T-helper 22 cell (primary cell): ENCODE data around the gene ABL2.
"Not testable (repeated sequence)": the region's sequence is repeated elsewhere in the genome, so short reads cannot be mapped to it uniquely, and the experiment has no call there.

Experiments used
- DNase-seq: peaks from one replicate; pipeline ENCODE4 v3.0.0-alpha.2; 2020; ENCODE audit warnings: low read depth

Gene ABL2

DNA sequence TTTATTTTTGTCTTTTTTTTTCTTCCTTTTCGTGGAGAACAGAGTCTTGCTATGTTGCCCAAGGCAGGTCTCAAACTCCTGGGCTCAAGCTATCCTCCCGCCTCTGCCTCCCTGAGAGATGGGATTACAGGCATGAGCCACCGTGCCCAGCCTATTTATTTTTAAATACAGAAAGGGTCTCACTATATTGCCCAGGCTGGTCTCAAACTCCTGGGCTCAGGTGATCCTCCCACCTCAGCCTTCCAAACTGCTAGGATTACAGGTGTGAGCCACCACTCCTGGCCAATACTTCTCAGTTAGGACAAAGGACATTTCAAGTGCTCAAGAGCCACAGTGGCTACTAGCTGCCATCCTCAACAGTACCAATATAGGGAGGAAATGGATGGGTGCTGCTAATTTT, 16.2 kb downstream of the ABL2 start:
- not testable (repeated sequence) for DNase-seq

DNA sequence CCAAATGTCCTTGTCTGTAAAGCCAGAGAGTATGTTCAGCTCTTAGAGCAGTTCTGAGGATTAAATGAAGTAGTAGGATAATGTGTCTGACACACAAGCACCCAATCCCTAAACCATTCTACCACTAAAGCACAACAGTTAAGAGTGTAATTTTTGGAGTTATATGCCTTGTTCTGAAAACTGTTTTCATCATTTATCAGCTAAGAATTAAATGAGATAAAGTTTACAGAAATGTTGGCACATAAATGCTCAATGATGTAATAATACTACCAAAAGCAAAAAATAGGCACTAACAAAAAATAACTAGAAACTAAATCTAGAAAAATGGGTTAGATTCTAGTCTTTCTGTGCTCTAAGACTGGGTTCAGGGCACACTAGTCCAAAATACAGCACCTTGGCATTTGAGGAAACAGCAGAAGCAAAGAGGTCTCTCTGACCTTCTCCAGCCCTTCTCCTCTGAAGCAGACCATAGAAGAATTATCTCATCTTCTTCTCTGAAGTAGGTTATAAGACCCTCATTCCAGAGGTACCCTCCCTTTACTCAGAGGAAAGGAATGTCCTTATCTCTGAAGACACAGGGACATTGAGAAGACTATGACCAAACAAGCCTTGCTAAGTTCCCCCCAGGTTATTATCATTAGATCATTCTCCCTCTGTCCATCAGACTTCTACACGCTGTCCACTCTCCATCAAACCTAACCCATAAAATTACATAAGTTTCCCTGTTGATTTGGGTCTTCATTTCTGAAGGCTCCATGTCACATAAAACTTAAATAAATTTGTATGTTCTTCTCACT, 20.6 kb downstream of the ABL2 start:
- DNase-seq = no peak

DNA sequence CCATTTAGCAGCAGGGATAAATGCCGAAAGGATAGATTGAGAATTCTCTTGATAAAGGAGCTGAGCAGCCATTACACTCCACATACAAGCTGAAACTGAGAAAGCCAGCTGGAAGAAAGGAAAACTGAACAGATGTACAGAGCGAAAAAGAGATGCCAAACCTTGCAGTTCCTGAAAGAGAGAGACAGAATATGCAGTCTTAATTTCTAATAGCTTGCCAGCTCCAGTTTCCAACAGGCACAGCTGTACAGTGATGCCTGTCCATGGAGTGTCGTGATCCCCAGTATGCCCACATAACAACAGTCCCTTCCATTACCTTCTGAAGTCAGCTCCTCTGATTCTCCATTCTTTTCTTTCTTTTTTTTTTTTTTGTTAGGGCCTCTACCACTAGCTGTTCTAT, 22.7 kb downstream of the ABL2 start:
- no peak for DNase-seq

DNA sequence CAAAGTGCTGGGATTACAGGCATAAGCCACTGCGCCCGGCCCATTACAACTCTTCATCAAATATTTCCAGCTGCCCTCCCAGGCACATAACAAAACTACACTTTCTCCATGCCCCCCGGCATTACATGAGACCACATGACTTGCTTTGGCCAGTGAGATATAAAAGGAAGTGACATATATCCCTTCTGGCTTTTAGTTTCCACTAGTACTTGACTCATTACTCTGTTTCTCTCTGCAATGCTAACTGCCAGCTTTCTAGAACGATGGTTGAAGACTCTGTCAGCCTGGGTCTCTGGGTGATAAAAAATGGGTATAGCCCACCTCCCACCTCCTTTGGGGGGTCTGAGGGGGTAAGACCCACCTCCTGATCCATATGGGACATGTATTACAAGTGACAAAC, 24.2 kb downstream of the ABL2 start:
- DNase-seq = no peak

- DNase-seq = no peak
Observed at GRCh38 chr1:179202161-179202560, 27.3 kb downstream of the ABL2 start.

GRCh38 chr1:179200586-179200985, 28.9 kb downstream of the ABL2 start:
- DNase-seq = no peak

GRCh38 chr1:179197690-179198297, 31.7 kb downstream of the ABL2 start:
- DNase-seq = no peak

GRCh38 chr1:179195857-179196256, 33.6 kb downstream of the ABL2 start:
- DNase-seq = not testable (repeated sequence)

GRCh38 chr1:179195376-179195775, 34.1 kb downstream of the ABL2 start:
- no peak for DNase-seq

DNA sequence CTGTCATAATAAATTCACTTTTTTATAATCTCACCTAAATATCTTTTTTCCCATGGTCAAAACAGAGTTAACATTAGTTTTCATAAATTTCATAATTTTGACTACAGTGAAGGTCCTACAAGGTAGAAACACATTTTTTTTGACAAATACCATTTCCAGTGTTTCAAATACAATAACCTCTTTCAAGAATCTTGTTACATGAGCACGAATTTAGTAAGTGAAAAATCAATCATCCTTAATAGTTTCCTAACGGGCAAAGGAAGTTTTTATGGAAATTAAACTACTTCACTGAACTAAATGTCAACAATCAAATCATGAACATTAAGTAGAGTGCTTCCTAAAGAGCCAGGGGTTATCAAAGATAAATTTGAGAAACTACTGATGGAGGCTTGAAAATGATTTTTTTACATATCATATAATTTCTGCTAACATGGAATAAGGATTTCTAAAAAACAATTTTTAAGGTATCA, 35.4 kb downstream of the ABL2 start:
- no peak for DNase-seq

- no peak for DNase-seq
Observed at GRCh38 chr1:179190861-179191260, 38.6 kb downstream of the ABL2 start.

- DNase-seq = no peak
Observed at GRCh38 chr1:179187735-179188471, 41.6 kb downstream of the ABL2 start.

DNA sequence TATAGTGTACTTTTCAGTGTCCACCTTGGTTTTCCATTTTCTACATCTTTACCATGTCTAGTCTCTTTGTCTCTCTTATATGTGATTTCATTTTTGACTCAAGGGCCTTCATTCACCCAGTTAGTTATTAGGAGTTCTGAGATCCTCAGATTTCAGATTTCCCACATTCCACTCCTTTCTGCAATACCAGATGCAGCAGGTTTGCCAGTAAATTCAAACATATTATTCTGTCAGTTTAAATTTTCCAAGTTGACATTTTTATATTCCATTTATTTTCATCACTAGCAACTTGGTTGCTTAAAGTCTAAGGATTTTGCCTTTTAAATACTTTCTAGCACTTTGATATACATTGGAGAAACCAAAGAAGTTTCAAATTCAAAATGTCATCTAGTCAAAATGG, 42.4 kb downstream of the ABL2 start:
- no peak for DNase-seq

DNA sequence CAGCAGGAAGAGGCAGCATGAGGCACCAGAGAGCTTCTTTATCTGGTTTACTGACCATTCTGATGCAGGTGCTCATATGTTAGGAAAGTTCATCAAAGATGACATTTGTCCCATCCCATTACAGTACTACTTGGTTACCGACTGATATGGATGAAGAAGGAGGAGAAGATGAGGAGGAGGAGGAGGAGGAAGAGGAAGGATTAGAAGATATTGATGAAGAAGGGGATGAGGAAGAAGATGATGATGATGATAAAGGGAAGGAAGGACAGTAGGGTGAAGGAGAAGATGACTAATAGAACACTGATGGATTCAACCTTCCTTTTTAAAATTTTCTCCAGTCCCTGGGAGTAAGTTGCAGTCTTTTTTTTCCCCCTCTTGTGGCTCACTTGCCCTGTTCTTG, 45.1 kb downstream of the ABL2 start:
- DNase-seq = no peak

DNA sequence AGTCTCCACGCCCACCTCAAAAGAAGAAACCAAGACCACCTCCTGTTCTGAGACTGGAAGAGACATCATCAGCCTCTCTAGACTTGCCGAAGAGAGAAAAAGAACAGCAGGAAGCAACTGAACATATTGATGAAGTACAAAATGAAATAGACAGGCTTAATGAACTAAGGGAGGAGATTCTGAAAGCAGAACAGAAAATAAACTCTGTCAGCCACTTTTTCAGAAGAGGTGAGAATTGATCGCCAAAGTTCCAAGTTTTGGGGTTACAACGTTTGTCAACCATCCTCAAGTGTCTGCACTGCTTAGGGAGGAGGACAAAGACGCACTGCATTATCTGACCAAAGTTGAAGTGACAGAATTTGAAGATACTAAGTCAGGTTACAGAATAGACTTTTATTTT, 45.6 kb downstream of the ABL2 start:
- no peak for DNase-seq

DNA sequence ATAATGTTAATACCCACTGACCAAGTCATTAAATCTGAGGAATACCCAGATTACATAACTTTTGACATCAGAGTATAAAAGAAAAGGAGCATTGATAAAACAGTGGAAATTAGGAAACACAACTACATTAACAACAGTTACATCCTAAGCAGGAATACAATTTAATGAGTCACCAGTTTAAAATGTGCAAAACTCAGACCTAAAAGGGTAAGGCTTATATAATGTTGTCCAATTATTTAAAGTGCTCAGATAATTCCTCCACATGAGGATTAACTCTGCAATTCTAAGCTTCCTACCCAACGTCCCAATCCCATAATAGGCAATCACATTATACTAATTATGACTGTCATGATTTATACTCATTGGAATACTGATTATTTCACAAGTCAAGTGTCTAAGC, 50.5 kb downstream of the ABL2 start:
- no peak for DNase-seq

DNA sequence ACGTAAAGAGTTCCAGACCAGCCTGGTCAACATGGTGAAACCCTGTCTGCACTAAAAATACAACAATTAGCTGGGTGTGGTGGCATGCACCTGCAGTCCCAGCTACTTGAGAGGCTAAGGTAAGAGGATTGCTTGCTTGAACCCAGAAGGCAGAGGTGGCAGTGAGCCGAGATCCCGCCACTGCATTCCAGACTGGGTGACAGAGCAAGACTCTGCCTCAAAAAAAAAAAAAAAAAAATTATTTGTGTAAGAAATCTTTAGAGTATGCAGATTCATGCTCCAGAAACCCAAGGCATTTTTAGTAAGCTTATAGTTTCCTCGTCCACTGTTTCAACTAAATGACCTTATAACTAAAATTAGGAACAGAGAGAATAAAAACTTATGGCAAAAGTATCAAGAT, 51.3 kb downstream of the ABL2 start:
- DNase-seq = no peak

DNA sequence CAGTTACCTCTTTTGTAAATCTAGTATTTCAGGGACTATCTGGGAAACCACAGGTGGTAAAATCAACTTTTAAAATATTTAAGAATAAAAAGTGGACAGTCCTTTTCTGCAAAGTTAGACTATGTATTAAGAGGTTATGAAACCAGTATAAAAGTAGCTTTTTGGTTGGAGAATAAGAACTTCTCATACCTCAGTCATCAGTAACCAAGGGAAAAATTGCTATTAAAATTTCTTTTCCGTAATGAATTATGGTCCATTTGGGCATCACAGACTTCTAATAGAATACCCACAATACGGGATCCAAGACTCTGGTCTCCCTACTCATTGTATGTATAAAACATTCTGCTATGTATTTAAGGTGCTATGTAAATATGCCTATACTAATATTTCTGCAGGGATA, 51.9 kb downstream of the ABL2 start:
- DNase-seq = no peak

DNA sequence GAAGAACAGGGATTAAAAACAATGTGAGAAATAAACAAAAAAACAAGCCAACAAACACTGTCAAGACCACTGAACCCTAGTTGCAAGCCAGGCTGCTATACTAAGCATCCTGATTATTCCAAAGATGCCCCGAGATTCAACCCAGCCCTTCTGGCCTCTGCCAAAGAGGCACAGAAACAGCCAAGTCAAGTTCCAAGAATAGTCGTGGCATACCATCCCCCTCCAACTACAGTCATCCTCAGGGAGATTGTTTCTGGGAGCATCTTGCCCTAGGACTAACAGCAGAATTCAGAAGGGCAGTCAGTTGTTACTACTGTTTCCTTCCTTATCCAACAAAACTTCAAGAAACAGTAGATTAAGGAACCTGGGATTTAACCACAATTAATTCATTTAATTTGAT, 52.3 kb downstream of the ABL2 start:
- DNase-seq = no peak

DNA sequence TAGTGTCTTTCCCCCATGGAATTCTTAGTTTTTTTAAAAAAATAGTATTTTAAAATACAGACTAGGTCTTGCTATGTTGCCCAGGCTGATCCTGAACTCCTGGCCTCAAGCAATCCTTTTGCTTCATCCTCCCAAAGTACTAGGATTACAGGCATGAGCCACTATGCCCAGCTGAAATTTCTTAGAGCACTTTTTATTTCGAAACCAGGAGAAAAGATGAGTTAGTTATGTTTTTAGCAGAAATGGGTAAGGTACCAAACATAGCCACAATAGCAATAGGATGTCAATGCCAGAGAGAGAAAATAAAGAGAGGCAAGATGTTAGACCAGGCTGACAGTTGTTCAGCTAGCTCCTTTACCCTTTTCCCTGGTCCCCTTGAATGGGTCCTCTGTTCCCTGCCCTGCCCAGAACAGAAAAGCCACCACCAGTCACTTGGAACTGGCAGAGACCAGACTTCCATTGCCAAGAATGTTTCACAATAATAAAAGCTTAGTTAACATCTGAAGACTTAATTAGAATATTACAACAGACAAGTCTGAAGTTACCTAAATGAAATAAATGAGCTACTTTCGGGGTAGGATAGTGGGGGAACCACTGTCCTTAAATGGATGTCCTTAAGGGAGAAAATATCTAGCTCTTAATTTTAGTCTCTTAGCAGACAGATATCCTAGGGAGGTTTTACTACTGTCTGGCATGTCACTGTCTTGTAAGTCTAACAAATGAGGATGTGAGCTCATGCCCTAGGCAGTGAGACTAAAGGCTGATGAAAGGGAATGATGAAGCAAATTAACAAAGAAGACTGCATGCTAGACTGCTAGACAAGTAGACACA, 54.3 kb downstream of the ABL2 start:
- no peak for DNase-seq

DNA sequence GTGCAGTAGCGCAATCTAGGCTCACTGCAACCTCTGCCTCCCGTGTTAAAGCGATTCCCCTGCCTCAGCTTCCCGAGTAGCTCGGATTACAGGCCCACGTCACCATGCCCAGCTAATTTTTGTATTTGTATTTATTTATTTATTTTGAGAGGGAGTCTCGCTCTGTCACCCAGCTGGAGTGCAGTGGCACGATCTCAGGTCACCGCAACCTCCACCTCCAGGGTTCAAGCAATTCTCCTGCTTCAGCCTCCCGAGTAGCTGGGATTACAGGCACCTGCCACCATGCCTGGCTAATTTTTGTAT, 59.1 kb downstream of the ABL2 start:
- DNase-seq = not testable (repeated sequence)
